Central memory CD4-positive, alpha-beta T cell (primary cell): ENCODE data around the gene NOL4L.

Source experiments
- DNase-seq: peaks from one replicate; pipeline ENCODE4 v3.0.0; 2022

The NOL4L gene

DNA sequence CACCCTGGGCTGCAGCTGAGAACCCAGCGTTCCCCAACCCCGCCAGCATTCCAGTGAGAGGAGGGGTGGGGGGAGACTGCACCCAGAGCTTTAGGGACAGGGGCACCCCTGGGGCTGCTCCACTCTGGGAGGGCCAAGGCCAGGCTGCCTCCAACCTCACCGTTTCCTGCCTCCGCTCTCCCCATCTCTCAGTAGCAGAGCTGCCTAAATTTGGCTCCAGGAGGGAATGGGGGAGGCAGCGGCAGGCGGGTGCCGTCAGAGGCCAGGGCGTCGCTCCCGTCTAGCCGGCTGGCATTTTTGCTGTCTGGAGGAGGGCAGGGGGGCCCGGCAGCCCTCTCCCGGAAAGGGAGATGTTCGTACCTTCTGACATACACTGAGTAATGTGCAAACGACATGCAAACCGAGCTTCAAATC is 46.6 kb downstream of the NOL4L start:
- DNase-seq: peak; percentile 60

DNA sequence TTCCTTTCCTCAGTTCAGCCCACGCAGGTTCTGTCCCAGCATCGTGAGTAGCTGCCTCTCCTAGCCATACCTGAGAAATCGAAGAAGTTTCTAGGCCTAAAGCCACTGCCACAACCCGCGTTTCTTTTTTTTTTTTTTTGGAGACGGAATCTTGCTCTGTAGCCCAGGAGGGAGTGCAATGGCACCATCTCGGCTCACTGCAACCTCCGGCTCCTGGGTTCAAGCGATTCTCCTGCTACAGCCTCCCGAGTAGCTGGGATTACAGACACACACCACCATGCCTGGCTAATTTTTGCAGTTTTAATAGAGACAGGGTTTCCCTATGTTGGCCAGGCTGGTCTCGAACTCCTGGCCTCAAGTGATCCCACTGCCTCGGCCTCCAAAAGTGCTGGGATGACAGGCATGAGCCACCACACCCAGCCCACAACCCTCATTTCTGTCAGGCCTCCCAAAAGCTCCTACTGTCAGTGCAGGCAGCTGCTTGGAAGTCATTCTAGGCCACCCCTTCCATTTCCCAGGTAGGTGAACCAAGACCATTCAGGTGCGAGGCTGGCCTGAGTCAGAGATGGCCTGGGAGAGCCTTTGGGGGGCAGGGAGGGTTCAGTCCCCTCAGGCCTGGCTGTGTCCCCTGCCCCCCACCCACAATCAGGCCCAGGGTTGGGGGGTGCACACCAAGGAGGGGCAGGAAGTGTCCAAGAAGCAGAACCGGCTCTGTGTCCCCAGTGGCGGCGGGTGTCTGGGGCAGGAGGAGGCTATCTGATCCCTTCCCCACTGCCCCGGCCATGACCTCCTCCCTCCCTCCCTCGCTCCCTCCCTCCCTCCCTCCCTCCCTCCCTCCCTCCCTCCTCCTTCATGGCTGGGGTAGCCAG is 47.2 kb downstream of the NOL4L start:
- no peak for DNase-seq

DNA sequence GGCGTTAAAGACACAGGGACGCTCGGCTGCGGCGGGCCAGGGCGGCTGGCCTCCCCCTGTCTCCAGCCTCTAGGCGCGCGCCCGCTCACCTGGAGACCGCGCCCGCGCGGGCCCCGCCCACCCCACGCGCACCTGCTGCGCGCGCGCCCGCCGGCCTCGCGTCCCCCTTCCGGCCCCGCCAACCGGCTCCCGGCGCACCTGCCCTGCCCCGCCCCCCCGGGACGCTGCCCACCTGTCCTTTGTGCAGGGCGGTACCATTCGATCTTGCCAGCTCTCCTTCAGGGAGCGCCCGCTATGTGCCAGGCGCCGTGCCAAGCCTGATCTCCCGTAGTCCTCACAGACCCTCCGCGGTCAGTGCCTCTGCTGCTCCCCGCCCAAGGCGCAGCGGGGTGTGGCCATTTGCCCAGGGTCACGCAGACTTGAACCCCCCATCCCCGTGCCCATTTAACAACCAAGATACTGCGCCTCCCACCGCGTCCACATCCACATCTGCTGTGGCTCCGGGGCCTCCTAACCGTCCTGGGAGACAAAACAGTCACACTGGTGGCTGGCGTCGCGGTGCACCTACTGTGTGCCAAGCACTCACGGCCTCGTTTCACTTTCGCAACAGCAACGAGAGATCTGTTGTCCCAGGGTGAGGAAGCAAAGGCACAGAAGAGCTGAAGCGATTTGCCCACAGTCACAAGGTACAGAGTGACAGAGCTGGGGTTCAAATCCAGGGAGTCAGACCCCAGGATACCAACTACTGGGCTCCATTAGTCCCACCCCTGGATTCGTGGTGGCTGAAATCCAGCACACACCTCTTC is 48.1 kb downstream of the NOL4L start:
- peak; percentile 68 for DNase-seq

DNA sequence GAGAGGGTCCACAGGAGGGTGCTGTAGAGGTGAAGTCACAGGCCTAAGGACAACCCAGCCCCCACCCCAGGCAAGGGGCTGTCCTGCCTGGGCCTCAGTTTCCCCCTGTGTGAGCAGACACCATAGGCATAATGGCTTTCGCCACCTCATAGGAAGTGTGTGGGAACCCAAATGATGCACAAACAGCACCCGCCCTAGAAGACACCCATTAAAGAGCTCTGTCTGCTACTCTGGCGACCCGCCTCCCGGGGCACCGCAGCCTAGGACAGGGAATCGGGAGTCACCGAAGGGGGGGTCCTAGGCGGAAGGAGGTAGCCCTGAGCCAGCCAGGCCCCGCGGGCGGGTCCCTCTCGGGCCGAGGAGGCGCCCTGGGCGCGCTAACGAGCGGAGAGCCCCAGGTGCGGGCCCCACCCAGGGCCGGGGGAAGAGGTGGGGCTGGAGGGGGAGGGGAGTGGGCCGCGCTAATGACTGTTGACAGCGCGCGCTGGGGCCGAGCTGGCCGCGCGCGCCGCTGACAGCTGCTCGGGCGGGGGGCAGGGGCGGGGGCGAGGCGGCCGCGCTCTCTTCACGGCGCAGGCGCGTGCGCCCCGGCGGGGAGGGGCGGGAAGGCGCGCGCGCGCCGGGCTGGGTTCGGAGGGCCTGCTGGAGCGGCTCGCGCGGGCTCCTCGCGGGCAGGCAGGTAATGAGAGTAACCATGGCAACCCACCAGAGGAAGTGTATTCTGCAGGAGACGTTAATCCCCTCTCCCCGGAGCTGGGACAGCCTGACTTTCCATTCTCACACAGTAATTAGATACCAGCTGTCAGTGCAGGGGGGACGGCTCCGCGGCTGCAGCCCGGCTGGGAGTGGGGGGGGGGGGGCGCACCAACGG is 48.9 kb downstream of the NOL4L start:
- DNase-seq: peak; percentile 83

GRCh38 chr20:32535316-32535952 is 49.7 kb downstream of the NOL4L start:
- peak; percentile 53 for DNase-seq

GRCh38 chr20:32534661-32535240 is 50.4 kb downstream of the NOL4L start:
- peak; percentile 63 for DNase-seq

DNA sequence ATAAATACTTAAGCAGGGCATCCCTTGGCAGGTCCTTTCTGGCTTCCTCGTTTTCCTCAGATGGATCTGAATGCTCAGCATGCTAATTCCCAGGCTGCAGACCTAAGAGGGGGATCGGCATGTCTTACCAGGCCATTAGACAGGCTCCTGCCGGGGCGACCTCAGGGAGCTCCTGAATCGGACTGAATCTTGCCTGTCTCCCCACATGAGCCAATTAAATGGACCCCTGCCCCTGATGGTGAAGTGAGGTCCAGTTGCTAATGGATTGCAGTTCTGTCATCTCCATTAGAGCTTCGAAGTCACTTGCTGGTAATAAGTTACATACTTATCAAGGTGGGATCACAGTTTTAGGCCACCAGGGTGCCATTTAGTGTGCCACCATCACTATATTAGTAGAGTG is 51.4 kb downstream of the NOL4L start:
- no peak for DNase-seq

DNA sequence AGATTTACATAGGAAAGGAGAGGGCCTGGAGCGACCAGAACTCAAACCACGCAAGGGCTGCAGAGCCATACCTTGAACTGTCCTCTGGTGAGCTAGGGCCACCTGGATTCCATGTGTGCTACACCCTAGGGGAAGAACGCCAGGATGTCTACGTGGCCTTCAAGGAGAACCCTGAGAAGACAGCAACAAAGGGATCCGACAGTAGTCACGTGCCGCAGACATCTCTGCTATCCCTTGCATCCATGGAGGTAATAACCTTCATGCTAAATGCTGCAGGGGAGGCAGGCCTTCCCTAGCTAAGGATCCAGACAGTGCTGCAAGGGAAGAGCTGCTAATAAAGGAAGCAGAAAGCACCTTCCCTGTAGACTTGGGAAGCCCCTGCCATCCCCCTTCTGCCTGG is 52.9 kb downstream of the NOL4L start:
- no peak for DNase-seq

- DNase-seq: no peak
Observed at GRCh38 chr20:32528905-32529670, 56.0 kb downstream of the NOL4L start.

- no peak for DNase-seq
Observed at GRCh38 chr20:32528171-32528891, 56.8 kb downstream of the NOL4L start.

DNA sequence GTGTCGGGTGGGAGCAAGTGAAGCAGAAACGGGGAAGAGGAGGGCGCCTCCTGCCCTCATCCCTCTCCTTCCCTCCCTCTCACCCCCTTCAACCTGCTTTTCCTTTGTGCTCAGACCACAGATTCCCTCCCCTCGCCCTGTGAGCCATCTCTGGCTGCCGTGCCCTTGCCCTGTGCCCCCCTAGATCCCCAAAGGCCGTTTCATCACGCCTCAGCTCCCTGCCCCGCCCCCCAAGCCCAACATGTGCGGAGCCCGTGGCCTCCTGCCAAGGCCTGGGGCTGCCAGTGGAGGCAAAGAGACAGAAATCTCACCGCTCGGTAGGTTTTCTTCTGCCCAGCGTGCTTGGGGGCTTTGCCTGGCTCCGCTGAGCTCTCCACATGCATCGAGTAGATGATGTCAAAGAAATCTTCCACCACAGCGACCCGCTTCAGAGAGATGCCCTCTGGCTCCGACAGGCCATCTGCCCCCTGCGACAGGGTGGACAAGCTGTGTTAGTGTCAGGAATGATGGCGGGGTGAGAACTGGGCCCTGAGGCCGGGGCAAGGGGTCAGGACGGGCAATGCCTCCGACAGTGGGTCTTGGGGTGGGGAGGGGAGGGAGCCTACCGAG is 57.6 kb downstream of the NOL4L start:
- no peak for DNase-seq

- DNase-seq: no peak
Observed at GRCh38 chr20:32527052-32527446, 58.1 kb downstream of the NOL4L start.

DNA sequence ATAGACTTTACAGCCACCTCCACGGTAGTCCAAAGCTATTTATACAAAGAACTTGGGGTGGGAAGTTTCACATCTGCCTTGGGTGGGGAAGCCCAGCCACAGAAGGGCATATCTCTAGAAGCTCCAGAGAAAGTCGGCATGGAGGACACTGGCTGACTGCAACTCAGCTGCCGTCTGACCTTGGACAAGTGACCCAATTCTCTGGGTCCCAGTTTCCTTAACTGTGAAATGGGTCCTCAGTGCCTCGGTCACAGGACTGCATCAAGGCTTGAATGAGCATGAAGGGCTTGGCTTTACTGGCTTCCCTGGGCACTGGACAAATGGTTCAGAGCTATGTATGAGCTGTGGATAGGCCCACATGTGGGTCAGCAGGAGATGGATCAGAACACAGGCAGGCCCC is 58.6 kb downstream of the NOL4L start:
- DNase-seq: no peak

- DNase-seq: no peak
Observed at GRCh38 chr20:32526125-32526524, 59.0 kb downstream of the NOL4L start.

GRCh38 chr20:32524829-32525501 is 60.2 kb downstream of the NOL4L start:
- no peak for DNase-seq

- no peak for DNase-seq
Observed at GRCh38 chr20:32523613-32524213, 61.4 kb downstream of the NOL4L start.

DNA sequence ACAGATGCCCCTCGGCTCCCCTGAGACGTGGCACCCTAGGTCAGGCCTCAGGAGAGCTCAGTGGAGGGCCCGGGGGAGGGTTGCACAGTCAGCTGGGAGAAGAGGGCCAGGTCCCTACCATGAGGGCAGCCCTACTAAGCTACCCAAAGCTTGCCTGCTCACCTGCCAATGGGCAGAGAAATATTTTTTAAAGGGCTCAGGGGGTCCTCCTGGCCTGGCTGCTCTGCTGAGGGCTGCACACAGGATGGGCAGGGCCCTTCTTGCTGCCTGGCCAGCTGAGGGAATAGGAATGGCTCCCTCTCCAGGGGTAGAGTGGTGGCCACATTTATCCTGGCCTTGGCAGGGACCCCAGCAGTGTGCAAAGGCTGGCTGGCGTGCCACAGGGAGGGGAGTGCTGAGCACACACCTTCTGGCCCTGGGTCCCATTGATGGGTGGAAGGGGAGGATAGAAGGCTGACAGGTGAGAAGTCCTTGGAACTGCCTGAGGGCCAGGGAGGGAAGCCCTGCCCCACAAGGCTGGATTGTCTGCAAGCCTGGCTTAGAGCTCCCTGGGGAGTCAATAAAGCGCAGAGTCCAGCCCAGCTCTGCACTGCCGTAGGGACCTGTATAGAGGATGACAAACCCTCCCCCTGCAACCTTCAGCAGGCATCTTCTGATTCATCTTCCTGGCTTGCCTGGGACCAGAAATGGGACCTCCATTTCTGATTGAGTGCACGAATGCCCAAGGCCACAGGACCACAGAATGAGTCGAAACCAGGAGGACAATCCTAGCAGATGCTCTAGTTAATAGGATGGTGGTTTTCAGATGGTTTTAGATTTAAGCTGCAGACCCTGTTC is 62.1 kb downstream of the NOL4L start:
- DNase-seq: no peak

- DNase-seq: no peak
Observed at GRCh38 chr20:32522526-32522775, 62.7 kb downstream of the NOL4L start.
